HUES6 (cell line): ENCODE data around the gene TEAD1.
A peak's percentile ranks its signal among the peaks of the same experiment; 100 is the strongest.

Experiments
- H3K27ac ChIP-seq: 2 replicates; pipeline ENCODE4 v1.7.0; 2013; ENCODE audit warnings: low read depth, mild to moderate bottlenecking, low read length, inconsistent platforms
- H3K27me3 ChIP-seq: 2 replicates; pipeline ENCODE4 v1.6.1; 2013; ENCODE audit warnings: low read length; ENCODE audit not compliant: control insufficient read depth, insufficient read depth
- H3K36me3 ChIP-seq: 2 replicates; pipeline ENCODE4 v1.6.1; 2013; ENCODE audit warnings: low read length; ENCODE audit not compliant: control insufficient read depth, insufficient read depth
- H3K4me1 ChIP-seq: 2 replicates; pipeline ENCODE4 v1.6.1; 2013; ENCODE audit warnings: low read length; ENCODE audit not compliant: control insufficient read depth, insufficient read depth
- H3K4me3 ChIP-seq: 2 replicates; pipeline ENCODE4 v1.5.1; 2013; ENCODE audit warnings: low read depth, low read length
- H3K9ac ChIP-seq: one replicate; pipeline ENCODE4 v1.6.1; 2013; ENCODE audit warnings: mild to moderate bottlenecking, low read length
- H3K9me3 ChIP-seq: 2 replicates; pipeline ENCODE4 v1.6.1; 2013; ENCODE audit warnings: low read depth, low read length; ENCODE audit not compliant: control insufficient read depth, insufficient read depth

TEAD1 gene

DNA sequence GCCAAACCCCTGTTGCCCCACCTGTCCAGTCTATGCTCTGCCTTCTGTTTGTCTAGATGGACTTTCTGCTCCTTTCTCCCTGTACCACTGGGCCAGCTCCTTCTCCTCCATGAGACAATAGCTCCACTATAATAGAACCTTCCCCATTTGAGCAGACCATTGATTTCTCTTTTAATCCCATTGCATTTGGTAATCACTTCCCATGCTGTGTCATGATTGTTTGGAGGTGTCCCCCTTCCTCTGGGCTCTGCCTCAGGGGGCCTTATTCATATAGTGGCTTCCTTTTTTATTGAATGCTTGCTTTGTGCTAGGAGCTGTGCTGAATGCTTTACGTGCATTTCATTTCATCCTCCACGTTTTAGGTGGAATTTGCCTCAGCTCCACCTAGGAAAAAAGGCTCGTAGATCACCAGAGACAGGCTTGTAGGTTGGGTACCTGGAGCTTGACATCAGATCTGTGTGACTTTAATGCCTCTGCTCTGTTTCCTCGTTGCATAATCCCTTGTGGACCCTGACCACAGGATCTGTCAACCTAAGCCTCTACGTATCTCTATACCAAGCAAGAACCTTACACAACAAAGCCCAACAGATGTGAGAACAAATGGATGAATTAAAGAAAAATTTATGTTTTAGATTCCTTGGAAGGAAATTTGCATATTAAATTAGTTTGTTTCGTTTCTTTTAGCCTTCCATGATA is 228.7 kb downstream of the TEAD1 start:
- Histone ChIP-seq H3K27ac (no peak overlapping the region), H3K4me3 (no peak overlapping the region)

DNA sequence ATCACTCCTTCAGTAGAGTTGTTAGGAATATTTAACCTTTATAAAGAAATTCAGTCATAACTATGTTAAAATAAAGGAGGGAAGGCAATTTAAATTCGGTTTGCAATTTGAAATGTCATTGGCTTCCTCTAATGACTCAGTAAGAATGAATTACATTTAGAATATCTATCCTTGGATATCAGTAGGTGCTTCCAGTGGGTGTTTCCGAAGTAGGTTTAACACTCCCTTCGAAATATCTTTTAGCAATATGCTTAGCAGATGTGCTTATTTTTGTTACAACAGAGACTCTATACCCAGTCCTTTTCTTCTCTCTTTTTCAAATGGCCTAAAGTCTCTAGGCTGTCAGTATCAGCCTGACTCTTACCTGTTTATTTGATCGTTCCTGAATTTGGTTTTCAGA is 231.2 kb downstream of the TEAD1 start:
- no peak overlapping the region for H3K27ac ChIP-seq
- no peak overlapping the region for H3K9ac ChIP-seq
- no peak overlapping the region for H3K4me3 ChIP-seq
- no peaks in the 10 kb centered on the region for H3K9me3 ChIP-seq
- no peaks in the 10 kb centered on the region for H3K27me3 ChIP-seq
- H3K4me1 ChIP-seq = no peaks in the 10 kb centered on the region
- peaks cover 37% of the 10 kb centered on the region for H3K36me3 ChIP-seq

More for the DNA sequence above, 228.7 kb downstream of the TEAD1 start:
- Histone ChIP-seq H3K9ac (no peak overlapping the region), H3K36me3 (peaks cover 50% of the 10 kb centered on the region), H3K4me1 (no peaks in the 10 kb centered on the region), H3K9me3 (no peaks in the 10 kb centered on the region), H3K27me3 (no peaks in the 10 kb centered on the region)

DNA sequence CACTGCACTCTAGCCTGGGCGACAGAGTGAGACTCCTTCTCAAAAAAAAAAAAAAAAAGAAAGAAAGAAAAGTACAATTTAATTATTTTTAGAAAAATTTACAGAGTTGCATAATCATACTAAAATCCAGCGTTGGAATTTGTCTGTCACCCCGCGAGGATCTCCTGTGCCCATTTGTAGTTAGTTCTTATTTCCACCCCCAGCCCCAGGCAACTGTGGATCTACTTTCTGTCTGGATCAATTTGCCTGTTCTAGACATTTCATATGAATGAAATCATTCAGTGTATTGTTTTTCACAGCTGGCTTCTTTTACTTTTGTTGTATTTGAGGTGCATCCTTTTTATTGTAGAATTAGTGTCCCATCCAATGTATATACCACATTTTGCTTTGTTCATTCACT is 232.3 kb downstream of the TEAD1 start:
- H3K27ac ChIP-seq = no peak overlapping the region
- H3K9me3 ChIP-seq = no peaks in the 10 kb centered on the region

DNA sequence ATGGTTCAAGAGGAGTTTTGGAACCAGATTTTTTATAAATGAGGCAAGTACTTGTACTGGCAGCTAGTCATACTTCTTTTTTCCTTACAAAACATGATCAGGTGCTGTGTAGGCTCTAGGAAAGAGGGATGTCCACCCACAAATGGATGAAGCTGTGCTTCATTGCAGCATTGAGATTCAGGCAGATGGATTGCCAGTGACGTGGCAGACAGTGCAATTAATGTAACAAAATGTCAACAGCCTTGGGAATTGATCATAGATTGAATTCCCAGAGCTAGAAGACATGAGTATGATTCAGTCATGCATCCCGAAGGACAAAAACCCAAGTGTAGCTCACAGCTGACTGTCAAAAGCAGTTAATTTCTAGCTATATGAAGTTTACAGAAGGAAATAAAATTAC is 235.7 kb downstream of the TEAD1 start:
- Histone ChIP-seq H3K27me3 (no peaks in the 10 kb centered on the region), H3K9me3 (no peaks in the 10 kb centered on the region), H3K27ac (no peak overlapping the region), H3K36me3 (peaks cover 5% of the 10 kb centered on the region; the same call in 1 of the 2 replicates), H3K4me1 (peaks cover 25% of the 10 kb centered on the region), H3K4me3 (no peak overlapping the region), H3K9ac (no peak overlapping the region)

More for the DNA sequence above, 232.3 kb downstream of the TEAD1 start:
- H3K27me3 ChIP-seq = no peaks in the 10 kb centered on the region
- no peak overlapping the region for H3K9ac ChIP-seq
- H3K4me1 ChIP-seq = no peaks in the 10 kb centered on the region
- H3K36me3 ChIP-seq = peaks cover 33% of the 10 kb centered on the region
- no peak overlapping the region for H3K4me3 ChIP-seq

DNA sequence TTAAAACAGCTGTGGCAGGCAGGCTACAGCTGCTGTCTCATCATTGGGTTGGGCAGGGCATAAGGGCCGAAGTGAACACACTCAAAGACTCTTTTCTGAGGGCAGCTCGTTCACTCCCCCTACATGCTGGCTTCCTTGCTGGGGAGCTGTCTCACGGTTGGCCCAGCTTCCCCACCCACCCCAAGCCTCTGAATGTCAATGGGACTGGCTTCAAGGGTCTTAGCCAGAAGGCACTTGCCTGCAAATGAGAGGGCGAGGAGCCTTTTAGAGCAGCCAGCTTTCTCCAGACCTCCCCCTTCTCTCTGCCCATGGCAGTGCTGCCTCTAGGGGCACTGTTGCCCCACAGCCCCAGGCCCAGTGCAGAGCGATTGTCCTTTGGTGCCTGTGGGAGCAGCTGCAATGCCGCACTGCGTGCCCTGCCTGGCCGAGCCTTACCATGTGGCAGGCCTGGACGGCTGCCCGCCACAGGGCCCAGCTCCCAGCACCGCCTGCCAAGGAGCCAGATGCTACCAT is 240.2 kb downstream of the TEAD1 start:
- Histone ChIP-seq H3K4me3 (peak overlapping the region; percentile 18; the same call in 1 of the 2 replicates), H3K4me1 (peaks cover 30% of the 10 kb centered on the region), H3K27me3 (no peaks in the 10 kb centered on the region), H3K36me3 (no peaks in the 10 kb centered on the region; the same call in 1 of the 2 replicates), H3K27ac (peak overlapping the region; percentile 30), H3K9ac (peak overlapping the region; percentile 64), H3K9me3 (no peaks in the 10 kb centered on the region)

GRCh38 chr11:12915093-12915492 is 240.9 kb downstream of the TEAD1 start:
- Histone ChIP-seq H3K27ac (peak overlapping the region; percentile 30), H3K4me3 (no peak overlapping the region), H3K27me3 (no peaks in the 10 kb centered on the region), H3K4me1 (peaks cover 30% of the 10 kb centered on the region), H3K9me3 (no peaks in the 10 kb centered on the region), H3K9ac (peak overlapping the region; percentile 64), H3K36me3 (no peaks in the 10 kb centered on the region; the same call in 1 of the 2 replicates)

GRCh38 chr11:12917822-12918221 is 243.6 kb downstream of the TEAD1 start:
- H3K27me3 ChIP-seq = no peaks in the 10 kb centered on the region
- H3K27ac ChIP-seq = no peak overlapping the region
- H3K4me3 ChIP-seq = no peak overlapping the region
- H3K4me1 ChIP-seq = peaks cover 27% of the 10 kb centered on the region
- no peaks in the 10 kb centered on the region for H3K9me3 ChIP-seq
- H3K36me3 ChIP-seq = no peaks in the 10 kb centered on the region
- H3K9ac ChIP-seq = no peak overlapping the region

DNA sequence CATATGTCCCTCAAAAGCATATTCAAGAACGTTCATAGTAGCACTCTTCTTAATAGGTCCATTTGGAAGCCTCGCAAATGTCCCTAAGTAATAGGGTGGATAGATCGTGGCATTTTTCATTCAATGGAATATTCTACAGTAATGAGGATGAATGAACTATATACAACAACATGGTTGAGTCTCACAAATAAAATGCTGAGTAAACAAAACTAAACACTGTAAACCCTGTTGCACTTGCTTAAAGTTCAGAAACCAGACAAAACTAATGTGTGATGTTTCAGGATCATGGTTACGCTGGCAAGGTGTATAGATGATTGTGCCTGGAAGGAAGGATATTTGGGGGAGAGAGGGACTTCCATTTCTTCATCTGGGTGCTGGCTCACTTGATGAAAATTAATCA is 244.4 kb downstream of the TEAD1 start:
- Histone ChIP-seq H3K27ac (no peak overlapping the region), H3K36me3 (no peaks in the 10 kb centered on the region), H3K4me1 (peaks cover 19% of the 10 kb centered on the region), H3K27me3 (no peaks in the 10 kb centered on the region), H3K4me3 (no peak overlapping the region), H3K9me3 (no peaks in the 10 kb centered on the region), H3K9ac (no peak overlapping the region)

DNA sequence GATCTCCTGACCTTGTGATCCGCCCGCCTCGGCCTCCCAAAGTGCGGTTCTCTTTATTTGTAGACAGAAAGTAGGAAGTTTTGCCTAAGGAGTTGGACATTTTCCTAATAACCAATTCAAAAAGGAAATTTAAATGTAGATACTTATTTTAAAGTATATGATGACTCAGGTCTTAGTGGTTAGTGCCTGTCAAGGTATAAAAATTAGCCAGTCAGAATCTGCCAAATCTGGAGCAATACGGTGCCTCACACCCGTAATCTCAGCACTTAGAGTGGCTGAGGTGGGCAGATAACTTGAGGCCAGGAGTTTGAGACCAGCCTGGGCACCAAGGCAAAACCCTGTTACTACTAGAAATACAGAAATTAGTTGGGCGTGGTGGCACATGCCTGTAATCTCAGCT is 248.2 kb downstream of the TEAD1 start:
- H3K9me3 ChIP-seq = no peaks in the 10 kb centered on the region
- H3K4me3 ChIP-seq = no peak overlapping the region
- H3K4me1 ChIP-seq = peaks cover 6% of the 10 kb centered on the region
- H3K27ac ChIP-seq = no peak overlapping the region
- H3K27me3 ChIP-seq = no peaks in the 10 kb centered on the region
- peaks cover 20% of the 10 kb centered on the region for H3K36me3 ChIP-seq
- no peak overlapping the region for H3K9ac ChIP-seq

DNA sequence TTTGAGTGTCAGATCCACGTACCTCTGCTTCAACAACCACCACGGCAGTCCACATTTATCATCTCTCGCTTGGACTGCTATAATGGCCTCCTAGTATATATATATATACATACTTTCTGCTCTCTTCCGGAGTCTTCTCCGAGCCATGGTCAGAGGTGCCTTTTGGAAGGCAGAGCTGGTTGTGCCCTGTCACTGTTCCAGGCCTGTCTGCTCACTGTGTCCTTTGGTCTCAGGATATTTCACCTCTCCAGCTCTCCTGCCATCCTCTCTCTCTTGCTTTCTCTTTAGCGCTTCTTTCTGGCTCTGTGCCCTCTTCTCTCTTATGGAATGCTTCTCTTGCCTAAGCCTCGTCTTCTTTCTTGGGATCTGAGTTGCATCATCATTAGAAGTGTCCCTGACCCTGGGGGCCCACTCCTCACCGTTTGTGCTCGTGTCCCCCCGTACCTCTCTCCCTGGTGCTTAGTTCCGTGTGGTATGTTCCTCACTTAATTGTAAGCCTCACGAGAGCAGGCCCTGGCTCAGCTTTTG is 248.8 kb downstream of the TEAD1 start:
- Histone ChIP-seq H3K9ac (no peak overlapping the region), H3K9me3 (no peaks in the 10 kb centered on the region), H3K27ac (no peak overlapping the region), H3K4me1 (peaks cover 6% of the 10 kb centered on the region), H3K4me3 (no peak overlapping the region), H3K27me3 (no peaks in the 10 kb centered on the region), H3K36me3 (peaks cover 20% of the 10 kb centered on the region)

DNA sequence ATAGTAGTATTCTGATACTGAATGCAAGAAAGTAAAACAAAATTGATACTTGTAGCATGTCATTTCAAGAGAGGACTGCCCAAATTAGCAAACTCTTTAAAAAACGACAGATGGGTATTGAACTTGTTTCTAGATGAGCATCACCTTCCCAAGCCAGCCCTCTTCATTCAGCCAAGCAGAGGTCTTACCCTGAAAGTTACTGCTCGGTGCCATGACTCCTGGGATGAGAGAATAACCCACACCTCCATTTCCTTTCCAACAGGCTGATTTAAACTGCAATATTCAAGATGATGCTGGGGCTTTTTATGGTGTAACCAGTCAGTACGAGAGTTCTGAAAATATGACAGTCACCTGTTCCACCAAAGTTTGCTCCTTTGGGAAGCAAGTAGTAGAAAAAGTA is 250.4 kb downstream of the TEAD1 start:
- Histone ChIP-seq H3K36me3 (peaks cover 20% of the 10 kb centered on the region), H3K4me1 (peaks cover 6% of the 10 kb centered on the region), H3K9ac (no peak overlapping the region), H3K4me3 (no peak overlapping the region), H3K27ac (no peak overlapping the region), H3K9me3 (no peaks in the 10 kb centered on the region), H3K27me3 (no peaks in the 10 kb centered on the region)
